GM18505 (cell line): ENCODE data around the gene MAML2.

ENCODE experiments used
- ATAC-seq: cut with Tn5 transposase; IDR thresholded peaks from one replicate; pipeline ENCODE4 v1.9.1; 2021; ENCODE audit not compliant: unreplicated experiment
- POLR2A ChIP-seq: IDR thresholded peaks from 4 replicates; pipeline ENCODE4 v1.6.1; 2011; ENCODE audit warnings: borderline replicate concordance; ENCODE audit not compliant: insufficient read depth, insufficient read length; ENCODE audit errors: extremely low read depth

The MAML2 gene

GRCh38 chr11:96179905-96180304 is 163.1 kb downstream of the MAML2 start:
- ATAC-seq: no peak
- no peak for TF ChIP-seq POLR2A

GRCh38 chr11:96178887-96179279 is 164.1 kb downstream of the MAML2 start:
- ATAC-seq: no peak
- no peak for TF ChIP-seq POLR2A

GRCh38 chr11:96178049-96178886 is 164.7 kb downstream of the MAML2 start:
- no peak for TF ChIP-seq POLR2A

GRCh38 chr11:96177146-96177545 is 165.8 kb downstream of the MAML2 start:
- no peak for TF ChIP-seq POLR2A
- no peak for ATAC-seq

More at GRCh38 chr11:96178049-96178886, 164.7 kb downstream of the MAML2 start:
- no peak for ATAC-seq

- no peak for TF ChIP-seq POLR2A
- ATAC-seq: no peak
Measured at GRCh38 chr11:96173906-96174305, 169.1 kb downstream of the MAML2 start.

- no peak for ATAC-seq
- TF ChIP-seq POLR2A: no peak
Measured at GRCh38 chr11:96173422-96173821, 169.6 kb downstream of the MAML2 start.

GRCh38 chr11:96172604-96173003 is 170.4 kb downstream of the MAML2 start:
- ATAC-seq: no peak
- no peak for TF ChIP-seq POLR2A

GRCh38 chr11:96169250-96169649 is 173.7 kb downstream of the MAML2 start:
- TF ChIP-seq POLR2A: no peak

GRCh38 chr11:96168623-96169022 is 174.4 kb downstream of the MAML2 start:
- no peak for ATAC-seq
- no peak for TF ChIP-seq POLR2A

More at GRCh38 chr11:96169250-96169649, 173.7 kb downstream of the MAML2 start:
- no peak for ATAC-seq

- TF ChIP-seq POLR2A: no peak
- ATAC-seq: no peak
Measured at GRCh38 chr11:96167787-96168186, 175.2 kb downstream of the MAML2 start.

GRCh38 chr11:96167203-96167758 is 175.7 kb downstream of the MAML2 start:
- no peak for ATAC-seq
- TF ChIP-seq POLR2A: no peak

GRCh38 chr11:96162816-96163499 is 180.0 kb downstream of the MAML2 start:
- no peak for ATAC-seq
- no peak for TF ChIP-seq POLR2A

GRCh38 chr11:96161307-96162089 is 181.5 kb downstream of the MAML2 start:
- ATAC-seq: no peak
- TF ChIP-seq POLR2A: no peak
